GM18909 (cell line): ENCODE measurements around the gene ZKSCAN5.

Source experiments
- ATAC-seq: cut with Tn5 transposase; IDR thresholded peaks from one replicate; pipeline ENCODE4 v1.9.1; 2021; ENCODE audit warnings: mild to moderate bottlenecking; ENCODE audit not compliant: unreplicated experiment, poor library complexity

The ZKSCAN5 gene

DNA sequence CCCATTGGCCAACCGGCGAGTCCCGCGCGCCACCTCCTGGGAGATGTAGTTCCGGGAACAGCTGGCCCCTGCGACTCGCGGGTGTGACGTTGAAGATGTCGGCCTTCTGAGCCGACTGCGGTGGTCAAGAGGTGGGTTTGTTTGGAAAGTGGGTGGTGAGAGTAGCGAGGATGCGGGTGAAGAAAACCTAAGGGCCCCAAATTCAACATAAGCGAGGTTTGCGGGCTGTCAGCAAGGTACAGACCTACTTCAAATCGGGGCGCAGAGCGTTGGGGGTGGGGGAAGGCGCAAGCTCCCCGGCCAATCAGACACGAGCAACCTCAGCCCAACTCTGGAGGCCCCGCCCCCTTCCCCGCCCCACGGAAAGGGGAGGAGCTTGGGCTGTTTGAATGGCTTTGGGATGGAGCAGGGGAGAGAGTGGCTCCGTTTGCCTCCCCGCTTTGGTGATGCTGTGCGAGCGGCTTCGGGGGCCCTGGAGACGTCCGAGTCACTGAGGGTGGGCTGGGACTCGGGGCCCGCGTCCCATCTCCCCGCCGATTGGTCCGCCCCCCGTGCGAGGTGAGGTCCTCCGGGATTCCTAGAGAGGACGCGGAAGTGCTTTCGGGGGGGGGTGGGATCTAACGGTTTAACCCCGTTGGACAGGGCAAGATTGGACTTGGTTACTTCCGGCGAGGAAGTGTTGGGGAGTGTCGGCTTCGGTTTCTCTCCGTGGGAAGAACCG lies at the start of gene ZKSCAN5:
Gene ZKSCAN5, plus strand, starts transcription at position 60 of the 721 bp plus-strand sequence. CDS start 1,383 bp downstream, outside the sequence.
- peak; percentile 81 for ATAC-seq

DNA sequence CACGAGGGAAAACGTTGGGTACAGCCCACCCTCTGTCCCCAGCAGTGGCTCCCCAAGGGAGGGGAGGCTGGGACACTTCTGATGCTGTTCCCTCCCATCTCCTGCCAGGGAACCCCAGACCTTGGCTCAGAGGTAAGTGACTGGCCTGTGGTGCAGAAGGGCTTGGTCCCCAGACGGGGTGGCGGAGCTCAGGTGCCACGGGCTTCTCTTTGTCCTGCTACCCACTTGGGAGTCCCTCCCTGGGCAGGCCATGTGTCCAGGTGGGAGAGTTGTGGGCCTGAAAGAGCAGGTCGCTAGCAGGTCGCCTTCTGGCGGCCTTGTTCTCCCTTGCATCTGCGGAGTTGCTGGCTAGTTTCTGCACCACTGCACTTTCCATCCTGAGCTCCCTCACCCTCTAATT lies 48.6 kb upstream of the ZKSCAN5 start:
- ATAC-seq = no peak

DNA sequence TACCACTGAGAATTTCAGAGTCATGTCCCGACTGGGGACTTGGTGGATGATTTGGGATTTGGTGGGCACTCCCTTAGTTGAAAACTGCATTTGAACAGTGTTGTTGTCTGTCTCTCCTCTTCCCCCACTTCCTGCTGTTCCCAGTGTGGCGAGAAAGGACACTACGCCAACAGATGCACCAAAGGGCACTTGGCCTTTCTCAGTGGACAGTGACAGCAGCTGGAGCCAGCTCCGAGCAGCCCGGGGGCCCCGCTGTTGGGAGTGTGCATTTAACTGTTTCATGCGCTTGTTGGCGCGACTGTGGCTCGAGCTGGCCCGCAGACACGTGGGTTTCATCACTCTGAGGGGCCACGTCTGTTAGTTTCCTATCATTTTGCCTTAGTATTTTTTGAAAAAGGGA lies 48.2 kb upstream of the ZKSCAN5 start:
- no peak for ATAC-seq

DNA sequence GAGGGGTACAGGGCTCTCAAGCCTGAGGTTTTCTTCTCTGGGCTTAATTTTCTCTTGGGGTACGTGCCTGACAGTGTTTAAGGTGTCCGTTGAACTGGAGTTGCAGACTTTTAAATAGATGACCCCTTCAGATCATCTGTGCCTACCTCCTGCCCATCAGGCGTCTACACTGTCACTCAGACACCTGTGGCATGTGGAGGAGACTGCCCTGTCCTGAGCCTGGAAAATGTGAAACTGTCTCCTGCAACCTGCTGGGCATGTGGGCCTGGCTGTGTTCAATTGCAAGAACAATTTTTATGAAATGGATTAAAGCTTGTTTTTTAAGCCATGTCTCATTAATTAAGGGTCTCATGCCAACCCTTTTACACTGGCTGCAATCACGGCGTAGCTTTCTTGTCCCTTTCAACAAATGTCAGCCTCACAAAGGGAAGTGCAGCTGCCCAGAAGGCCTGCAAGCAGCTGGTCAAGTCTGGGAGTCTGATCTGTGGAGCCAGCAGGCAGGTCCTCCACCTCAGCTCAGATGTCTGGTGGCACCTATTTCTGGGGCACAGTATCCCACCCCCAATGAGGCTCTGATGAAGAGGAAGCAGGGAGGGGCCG lies 47.3 kb upstream of the ZKSCAN5 start:
- ATAC-seq = no peak

DNA sequence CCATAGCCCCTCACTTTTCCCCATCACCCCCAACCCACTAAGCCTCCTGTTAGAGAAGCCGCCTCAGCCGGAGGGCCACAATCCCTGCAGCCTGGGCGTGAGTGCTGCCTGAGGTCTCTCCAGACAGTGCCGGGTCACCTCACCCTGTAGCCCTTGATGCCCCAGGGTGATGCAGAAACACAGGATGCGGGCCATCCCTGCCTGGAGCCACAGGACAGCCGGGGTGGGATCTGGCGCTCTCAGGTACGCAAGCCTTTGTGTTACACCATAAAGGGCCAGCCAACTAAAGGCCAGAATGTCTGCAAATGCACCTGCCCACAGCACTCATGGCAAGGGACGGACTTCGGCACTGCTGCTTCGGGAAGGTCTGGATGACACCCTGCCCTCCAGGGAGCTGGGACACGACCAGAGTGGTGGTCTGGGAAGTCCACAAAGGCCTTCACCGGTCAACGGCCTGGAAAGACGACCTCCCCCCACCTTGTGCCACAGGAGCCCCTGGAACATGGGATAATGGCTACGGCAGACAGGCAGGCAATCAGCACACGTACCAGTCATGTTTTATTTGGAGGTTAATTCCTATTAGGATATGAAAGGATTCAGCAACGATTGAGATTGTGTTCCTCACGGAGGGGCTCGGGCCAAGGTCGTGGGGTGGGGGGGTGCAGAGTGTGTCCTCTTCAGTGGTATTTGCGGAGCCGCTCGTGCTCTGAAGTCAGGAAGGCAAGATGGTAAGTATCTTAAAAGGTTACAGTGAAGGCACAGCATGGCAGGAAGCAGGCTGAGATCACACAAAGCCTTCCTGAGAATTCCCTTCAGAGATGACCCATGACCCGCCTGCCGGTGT lies 46.6 kb upstream of the ZKSCAN5 start:
- no peak for ATAC-seq

DNA sequence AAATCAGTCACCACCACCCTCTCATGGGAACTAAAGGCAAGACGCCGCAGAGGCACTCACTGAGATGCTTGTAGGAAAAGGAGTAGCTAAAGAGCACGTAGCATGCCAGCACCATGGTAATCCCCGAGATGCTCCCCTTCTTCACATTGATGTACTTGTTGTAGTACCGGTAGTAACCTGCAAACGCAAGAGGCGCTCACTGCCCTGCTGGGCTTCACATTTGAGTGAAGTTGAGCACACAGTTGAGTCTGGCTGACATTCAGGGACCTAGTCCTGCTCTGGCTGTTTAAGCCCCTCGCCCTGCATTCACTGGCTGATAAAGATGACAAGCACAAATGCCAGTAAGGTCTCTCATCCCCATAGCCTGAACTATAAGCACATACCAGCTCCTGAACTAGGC lies 45.4 kb upstream of the ZKSCAN5 start:
- ATAC-seq = no peak

DNA sequence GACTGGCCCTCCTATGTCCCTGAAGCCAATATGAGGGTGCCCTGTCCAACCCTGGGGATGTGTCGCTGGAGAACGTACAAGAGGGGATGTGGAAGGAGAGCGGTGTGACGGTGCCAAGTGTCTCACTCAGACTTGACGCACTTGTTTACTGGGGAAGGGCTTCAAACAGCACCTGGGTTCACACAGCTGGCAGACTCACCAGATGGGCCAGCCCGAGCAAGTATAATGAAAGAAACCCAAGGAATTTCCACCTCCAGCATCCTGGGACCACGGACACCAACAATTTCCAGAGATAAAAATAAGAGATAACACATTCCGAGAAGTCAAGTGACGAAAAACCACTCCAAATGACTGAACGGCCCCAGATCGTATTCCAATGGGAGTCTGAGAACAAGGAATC lies 43.8 kb upstream of the ZKSCAN5 start:
- no peak for ATAC-seq

DNA sequence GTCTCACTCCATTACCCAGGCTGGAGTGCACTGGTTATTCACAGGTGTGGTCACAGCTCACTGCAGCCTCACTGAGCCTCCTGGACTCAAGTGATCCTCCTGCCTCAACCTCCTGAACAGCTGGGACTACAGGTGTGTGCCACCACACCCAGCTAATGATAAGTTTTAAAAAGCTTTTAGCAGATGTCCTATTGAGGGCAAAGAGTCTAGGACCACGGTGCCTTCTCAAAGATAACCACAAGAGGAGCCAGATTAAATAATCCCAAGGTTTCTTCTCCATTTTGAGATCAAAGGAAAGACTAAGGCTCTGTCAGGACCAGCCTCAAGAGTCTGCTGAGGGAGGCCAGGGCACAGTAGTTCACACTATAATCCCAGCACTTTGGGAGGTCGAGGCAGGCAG lies 43.2 kb upstream of the ZKSCAN5 start:
- ATAC-seq = no peak

DNA sequence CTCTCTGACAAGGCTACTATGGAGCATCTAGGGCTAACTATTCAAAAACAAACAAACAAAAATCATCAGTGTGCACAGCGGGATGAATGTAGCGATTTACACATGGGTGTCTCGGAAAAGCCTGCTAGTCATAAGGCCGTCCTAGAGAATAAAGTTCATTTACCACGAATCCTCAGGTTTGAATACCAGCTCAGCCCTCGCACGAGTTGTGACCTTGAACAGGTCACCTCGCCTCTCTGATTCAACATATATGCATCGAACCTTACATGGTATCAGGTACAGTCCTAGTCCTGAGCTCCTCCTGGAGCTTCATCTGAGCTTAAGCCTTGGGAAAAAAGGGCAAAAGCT lies 39.1 kb upstream of the ZKSCAN5 start:
- ATAC-seq = no peak

DNA sequence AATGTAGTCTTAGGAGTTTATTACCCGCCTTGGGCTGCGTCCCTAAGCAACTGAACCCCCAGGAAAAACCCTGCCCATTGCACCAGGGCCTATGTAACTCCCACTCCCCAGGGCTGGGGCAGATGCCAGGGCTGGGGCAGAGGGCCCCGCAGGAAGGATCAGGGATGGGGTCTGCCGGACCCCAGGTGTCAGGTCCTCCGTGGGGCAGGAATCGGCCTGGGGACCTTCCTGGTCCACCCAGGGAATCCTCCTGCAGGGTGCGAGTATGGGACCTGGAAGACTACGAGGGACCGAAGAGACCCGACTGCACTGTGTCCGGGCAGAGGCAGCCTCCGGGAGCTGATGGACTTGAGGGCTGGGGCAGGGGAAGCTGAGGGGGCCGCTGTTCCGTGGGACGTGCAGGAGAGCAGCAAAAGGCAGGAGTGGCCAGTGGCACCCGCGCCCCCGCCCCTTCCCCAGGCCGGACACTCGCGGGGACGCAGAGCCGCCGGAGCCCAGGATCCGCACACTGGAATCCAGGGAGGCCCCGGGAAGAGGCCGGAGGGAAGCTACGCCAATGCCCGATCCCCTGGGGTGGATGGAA lies 36.0 kb upstream of the ZKSCAN5 start:
- no peak for ATAC-seq

DNA sequence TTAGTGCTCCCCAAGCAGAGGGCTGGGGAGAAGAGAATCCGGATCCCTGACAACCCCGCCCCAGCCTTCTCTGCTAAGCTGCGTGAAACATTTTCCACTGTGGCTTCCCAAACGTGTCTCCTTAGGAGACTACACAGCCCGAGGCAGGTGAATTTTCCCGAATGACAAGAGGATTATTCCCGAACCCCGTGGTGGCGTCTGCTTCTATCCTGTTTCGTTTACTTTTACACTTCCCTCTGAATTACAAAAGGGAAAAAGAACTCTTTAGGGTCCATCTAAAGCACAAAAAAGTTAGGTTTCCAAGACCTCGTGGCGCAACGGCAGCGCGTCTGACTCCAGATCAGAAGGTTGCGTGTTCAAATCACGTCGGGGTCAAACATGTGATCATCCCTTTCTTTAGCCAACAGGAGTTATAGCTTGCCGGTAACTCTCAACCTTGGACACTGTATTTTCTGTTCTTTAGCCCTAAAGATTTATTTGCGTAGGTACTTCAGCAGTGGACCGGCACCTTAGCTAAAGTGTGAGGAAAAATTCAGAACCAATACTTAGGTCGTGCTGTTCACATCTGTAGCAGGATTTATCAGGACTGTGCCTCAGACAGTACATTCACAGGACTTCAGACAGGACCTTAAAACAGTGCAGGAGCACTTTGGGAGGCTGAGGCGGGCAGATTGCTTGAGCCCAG lies 34.9 kb upstream of the ZKSCAN5 start:
- ATAC-seq = no peak

DNA sequence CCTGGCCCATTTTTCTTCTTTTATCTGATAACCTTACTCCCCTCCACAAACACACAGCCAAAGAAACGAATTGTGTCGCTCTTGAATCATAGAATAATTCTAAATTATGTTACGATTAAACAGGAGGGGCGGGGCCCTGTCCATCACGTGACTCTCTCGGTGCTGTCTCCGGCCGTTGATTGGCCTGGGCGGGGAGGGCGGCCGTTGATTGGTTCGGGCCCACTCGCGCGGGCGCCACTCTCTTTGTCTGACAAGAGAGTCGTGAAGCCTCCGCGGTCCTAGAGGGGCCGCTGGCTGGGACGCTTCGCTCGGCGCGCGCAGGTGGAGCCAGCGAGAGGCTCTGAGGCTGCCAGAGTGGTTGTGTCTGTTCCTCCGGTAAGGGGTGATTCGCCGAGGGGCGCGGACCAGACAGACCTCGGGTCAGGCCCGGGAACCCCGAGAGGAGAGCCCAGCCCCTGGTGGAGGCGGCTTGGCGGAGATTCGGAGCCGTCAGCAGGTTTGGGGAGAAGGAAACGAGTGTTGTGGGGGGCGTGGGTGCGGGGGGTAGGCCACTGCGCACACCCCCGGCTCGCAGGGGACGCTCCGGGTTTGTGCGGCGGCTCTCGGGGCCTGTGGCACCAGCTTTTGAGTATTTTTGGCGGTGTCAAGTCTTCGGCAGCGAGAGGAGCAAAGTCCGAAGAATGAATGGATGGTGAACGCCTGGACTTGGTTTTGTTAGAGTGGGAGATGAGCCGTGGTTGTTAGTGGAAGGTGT lies 31.7 kb upstream of the ZKSCAN5 start, which contains the start of gene ZNF789:
Gene ZNF789, plus strand, starts transcription at position 330 of the 754 bp plus-strand sequence. CDS start 3,567 bp downstream, outside the sequence.
- ATAC-seq = peak; percentile 96

DNA sequence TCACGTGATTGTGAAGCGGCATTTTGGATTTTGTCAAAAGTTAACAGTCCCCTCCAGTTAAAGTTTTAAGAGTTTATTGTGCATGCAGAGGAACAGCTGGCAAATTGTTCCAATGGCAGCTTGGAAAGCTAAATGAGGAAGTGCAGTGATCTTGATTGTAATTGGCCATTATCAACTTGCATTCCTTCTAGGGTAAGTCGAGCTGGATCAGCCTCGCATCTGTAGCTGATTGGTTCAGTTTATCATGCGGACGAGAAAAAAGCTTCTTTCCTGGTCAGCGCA lies 31.2 kb upstream of the ZKSCAN5 start:
- no peak for ATAC-seq

DNA sequence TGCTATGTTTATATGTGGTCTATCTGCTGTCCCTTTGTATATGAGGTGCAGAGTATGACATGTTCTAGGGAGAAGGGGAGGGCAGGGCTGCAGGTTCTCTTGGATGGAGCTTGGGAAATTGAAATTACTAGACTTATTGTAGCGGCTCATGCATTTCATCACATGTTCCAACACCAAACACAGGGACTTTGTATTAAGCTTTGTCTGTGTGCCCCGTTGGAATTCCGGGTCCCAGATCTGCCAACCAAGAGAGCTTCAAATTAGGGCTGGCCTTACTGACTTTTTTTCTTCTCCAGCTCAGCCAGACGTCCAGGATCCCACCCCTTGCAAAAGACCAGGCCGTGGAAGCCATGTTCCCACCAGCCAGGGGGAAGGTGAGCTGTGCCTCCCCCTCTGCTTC lies 28.4 kb upstream of the ZKSCAN5 start:
- no peak for ATAC-seq

DNA sequence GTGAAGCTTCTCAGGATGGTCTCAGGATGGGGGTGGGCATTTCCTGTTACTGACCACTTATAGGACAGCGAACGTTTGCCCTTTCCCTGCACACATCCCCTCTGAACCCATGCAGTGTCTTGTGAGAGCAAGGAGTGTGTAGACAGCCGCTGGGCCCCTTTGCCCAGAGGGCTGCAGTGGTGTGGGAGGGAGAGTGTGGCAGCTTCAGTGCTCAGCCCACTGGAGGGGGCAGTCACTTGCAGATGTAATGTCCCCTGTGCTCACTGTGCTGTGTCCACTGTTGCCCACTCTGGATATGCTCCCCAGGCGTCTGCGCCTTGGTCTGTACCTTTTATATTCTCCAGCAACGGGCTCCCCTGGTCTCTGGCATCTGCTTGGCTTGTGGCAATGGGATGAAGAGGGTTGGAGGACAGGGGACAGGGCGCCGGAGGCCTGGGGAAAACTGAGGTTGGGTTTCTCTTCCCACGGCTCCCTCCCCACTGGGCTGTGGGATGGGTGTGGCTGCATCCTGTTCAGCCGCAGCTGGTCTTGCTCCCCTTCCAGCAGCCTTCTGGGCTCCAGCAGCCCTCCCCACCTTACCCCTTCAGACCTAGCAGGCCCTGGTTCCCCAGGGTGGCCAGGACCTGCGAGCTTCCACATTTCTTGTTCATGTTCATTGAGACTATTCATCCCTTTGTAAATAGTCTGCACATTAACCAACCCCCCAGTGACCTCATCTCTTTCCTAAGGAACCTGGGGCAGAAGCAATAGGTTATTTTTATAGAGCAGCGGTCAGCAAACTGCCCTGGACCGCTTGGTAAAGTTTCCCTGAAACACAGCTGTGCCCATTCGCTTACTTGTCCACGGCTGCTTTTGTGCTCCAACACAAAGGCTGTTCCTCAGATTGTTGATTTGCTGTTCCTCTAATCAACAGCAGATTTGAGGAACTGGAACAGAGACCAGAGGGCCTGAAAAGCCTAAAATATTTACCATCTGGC lies 25.7 kb upstream of the ZKSCAN5 start:
- no peak for ATAC-seq

DNA sequence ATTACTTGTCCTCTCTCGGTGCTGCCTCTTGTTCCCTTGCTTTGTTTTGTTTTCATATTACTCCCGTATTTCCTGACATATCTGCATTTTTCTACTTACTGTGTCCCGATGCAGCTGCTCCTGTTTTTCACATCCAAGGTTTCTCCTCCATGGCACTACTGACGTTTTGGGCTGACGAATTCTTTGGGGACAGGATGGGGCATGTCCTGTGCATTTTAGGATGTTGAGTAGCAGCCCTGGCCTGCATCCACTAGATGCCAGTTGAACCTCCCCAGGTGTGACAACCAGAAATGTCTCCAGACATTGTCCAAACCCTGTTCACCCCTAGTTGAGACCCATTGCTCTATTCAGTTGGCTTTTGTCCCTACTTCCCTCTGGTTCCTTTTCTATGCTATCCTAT lies 19.4 kb upstream of the ZKSCAN5 start:
- ATAC-seq = no peak

DNA sequence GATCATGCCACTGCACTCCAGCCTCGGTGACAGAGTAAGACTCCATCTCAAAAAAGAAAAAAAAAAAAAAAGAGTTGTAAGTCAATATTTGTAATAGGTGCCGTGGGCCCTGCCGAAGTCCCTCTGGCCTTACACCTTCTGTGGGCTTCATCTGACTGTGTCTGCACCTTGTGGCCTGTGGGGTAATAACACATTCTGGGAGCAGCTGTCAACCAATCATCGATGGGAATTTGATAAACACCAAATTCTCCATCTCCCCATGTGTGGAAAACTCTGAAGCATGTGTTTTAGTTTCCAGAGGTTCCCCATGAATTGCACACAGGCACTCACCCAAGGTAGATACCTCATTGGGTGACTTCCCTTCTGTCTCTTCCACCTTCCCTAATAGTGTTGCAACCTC lies 15.2 kb upstream of the ZKSCAN5 start:
- no peak for ATAC-seq

DNA sequence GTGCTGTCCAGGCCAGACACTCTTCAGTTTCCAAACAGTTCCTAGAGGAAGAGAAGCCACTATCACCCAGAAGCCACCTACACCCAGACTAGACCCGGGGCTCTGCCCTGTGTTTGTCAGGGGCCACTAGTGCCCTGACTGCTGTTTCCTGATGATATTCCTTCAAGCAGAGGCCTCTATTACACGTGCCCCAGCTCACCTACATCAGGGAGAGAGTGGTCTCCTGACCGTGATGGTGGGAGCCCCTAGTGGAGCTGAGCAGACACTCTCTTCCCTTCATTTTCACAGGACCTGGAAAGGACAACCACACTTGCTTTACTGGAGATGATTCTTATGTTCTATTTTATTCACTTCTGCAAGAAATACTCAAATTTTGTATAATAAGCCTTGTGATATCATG lies 13.6 kb upstream of the ZKSCAN5 start:
- ATAC-seq = no peak

DNA sequence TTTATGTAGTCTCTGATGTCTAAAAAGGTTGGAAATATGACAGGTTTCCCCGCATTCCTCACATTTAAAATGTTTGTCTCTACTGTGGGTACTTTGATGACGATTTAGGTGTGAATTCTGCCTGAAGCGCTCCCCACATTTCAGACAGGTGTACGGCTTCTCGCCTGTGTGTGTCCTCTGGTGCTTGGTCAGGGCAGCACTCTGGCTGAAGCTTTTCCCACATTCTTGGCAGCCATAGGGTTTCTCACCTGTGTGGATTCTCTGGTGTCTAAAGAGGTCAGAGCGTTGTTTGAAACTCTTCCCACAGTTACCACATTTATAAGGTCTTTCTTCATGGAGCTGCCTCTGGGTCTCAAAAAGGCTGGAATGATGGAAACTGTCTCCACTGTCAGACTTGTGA lies 10.6 kb upstream of the ZKSCAN5 start:
- no peak for ATAC-seq
